Measurements from ENCODE around the gene COL23A1.

GRCh38 chr5:178307267-178308045, 282.7 kb downstream of the COL23A1 start:
- TF ChIP-seq NR2C2 (CRISPR knock-in tag; IDR thresholded peaks at IDR 0.05) (no peak), CTCF (IDR thresholded peaks at IDR 0.05) (no peak), CREM (CRISPR knock-in tag; IDR thresholded peaks at IDR 0.05) (no peak), HMGA2 (CRISPR knock-in tag; IDR thresholded peaks at IDR 0.05) (no peak), E2F4 (CRISPR knock-in tag; IDR thresholded peaks at IDR 0.05; ENCODE audit: borderline replicate concordance, low read depth) (no peak), ESRRA (CRISPR knock-in tag; IDR thresholded peaks at IDR 0.05; ENCODE audit: borderline replicate concordance) (no peak), FOXP1 (CRISPR knock-in tag; IDR thresholded peaks at IDR 0.05; ENCODE audit: borderline replicate concordance) (no peak), TEAD1 (CRISPR knock-in tag; IDR thresholded peaks at IDR 0.05) (no peak), JUN (CRISPR knock-in tag; IDR thresholded peaks at IDR 0.05) (no peak), CREB1 (CRISPR knock-in tag; IDR thresholded peaks at IDR 0.05) (no peak), GABPB1 (CRISPR knock-in tag; IDR thresholded peaks at IDR 0.05) (no peak)
- TF ChIP-seq, protein P1, sequence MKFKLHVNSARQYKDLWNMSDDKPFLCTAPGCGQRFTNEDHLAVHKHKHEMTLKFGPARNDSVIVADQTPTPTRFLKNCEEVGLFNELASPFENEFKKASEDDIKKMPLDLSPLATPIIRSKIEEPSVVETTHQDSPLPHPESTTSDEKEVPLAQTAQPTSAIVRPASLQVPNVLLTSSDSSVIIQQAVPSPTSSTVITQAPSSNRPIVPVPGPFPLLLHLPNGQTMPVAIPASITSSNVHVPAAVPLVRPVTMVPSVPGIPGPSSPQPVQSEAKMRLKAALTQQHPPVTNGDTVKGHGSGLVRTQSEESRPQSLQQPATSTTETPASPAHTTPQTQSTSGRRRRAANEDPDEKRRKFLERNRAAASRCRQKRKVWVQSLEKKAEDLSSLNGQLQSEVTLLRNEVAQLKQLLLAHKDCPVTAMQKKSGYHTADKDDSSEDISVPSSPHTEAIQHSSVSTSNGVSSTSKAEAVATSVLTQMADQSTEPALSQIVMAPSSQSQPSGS (CRISPR knock-in tag; IDR thresholded peaks at IDR 0.05; ENCODE audit: borderline replicate concordance, low read depth), result no peak
- TF ChIP-seq, protein P2, sequence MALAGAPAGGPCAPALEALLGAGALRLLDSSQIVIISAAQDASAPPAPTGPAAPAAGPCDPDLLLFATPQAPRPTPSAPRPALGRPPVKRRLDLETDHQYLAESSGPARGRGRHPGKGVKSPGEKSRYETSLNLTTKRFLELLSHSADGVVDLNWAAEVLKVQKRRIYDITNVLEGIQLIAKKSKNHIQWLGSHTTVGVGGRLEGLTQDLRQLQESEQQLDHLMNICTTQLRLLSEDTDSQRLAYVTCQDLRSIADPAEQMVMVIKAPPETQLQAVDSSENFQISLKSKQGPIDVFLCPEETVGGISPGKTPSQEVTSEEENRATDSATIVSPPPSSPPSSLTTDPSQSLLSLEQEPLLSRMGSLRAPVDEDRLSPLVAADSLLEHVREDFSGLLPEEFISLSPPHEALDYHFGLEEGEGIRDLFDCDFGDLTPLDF (CRISPR knock-in tag; IDR thresholded peaks at IDR 0.05), result no peak
